ENCODE measurements around the gene NRXN3. TPM values are rescaled to one million over a fixed set of nuclear protein-coding genes. Genes with fewer than 3 reads are reported as not detected.
A peak's percentile ranks its signal among the peaks of the same experiment; 100 is the strongest.

NRXN3 gene
- total and polyA plus RNA-seq, 2 experiments from 2014 or later: 5.7 to 7.1 TPM

GRCh38 chr14:78863143-78863542 is 693.0 kb downstream of the NRXN3 start:
- Histone ChIP-seq H3K27ac (no peak overlapping the region), H3K27me3 (no peaks in the 10 kb centered on the region), H4K20me1 (ENCODE audit: insufficient read depth, poor library complexity, severe bottlenecking) (no peaks in the 10 kb centered on the region), H3K79me2 (no peaks in the 10 kb centered on the region), H3K9me3 (ENCODE audit: low read depth) (no peaks in the 10 kb centered on the region), H3K9me2 (replicated peaks; ENCODE audit: insufficient read depth) (no peaks in the 10 kb centered on the region), H3K4me1 (ENCODE audit: insufficient read depth) (no peaks in the 10 kb centered on the region), H2AFZ (no peak overlapping the region), H3K4me2 (no peak overlapping the region), H3K36me3 (replicated peaks; ENCODE audit: insufficient read depth, low read depth) (no peaks in the 10 kb centered on the region), H3K4me3 (no peak overlapping the region)
- DNase-seq (ENCODE audit: low spot score): peak; percentile 61
- TF ChIP-seq EZH2phosphoT487 (IDR thresholded peaks at IDR 0.05; ENCODE audit: low read depth, severe bottlenecking, unreplicated experiment) (no peak), EZH2 (IDR thresholded peaks at IDR 0.05; ENCODE audit: borderline replicate concordance) (no peak), CTCF (IDR thresholded peaks at IDR 0.05; ENCODE audit: poor library complexity) (no peak)
- WGBS (ENCODE audit: low lambda C conversion rate, missing lambda C conversion rate): 6% methylated on average over 4 of the region's 4 CpGs

- Histone ChIP-seq H3K27me3 (peaks cover 5% of the 10 kb centered on the region), H3K4me3 (no peak overlapping the region), H3K9me3 (ENCODE audit: low read depth) (no peaks in the 10 kb centered on the region), H3K9me2 (replicated peaks; ENCODE audit: insufficient read depth) (no peaks in the 10 kb centered on the region), H3K4me2 (no peak overlapping the region), H3K4me1 (ENCODE audit: insufficient read depth) (no peaks in the 10 kb centered on the region), H3K79me2 (no peaks in the 10 kb centered on the region), H2AFZ (no peak overlapping the region), H4K20me1 (ENCODE audit: insufficient read depth, poor library complexity, severe bottlenecking) (no peaks in the 10 kb centered on the region), H3K36me3 (replicated peaks; ENCODE audit: insufficient read depth, low read depth) (no peaks in the 10 kb centered on the region), H3K27ac (no peak overlapping the region)
- TF ChIP-seq CTCF (IDR thresholded peaks at IDR 0.05; ENCODE audit: poor library complexity): no peak
- TF ChIP-seq EZH2 (IDR thresholded peaks at IDR 0.05; ENCODE audit: borderline replicate concordance): no peak
- no peak for TF ChIP-seq EZH2phosphoT487 (IDR thresholded peaks at IDR 0.05; ENCODE audit: low read depth, severe bottlenecking, unreplicated experiment)
- WGBS (ENCODE audit: low lambda C conversion rate, missing lambda C conversion rate): 91% methylated on average over 1 of the region's 1 CpG
- DNase-seq (ENCODE audit: low spot score): no peak
Observed at GRCh38 chr14:78872837-78873236, 702.7 kb downstream of the NRXN3 start.

GRCh38 chr14:78873581-78873980 is 703.4 kb downstream of the NRXN3 start:
- TF ChIP-seq EZH2phosphoT487 (IDR thresholded peaks at IDR 0.05; ENCODE audit: low read depth, severe bottlenecking, unreplicated experiment) (no peak), EZH2 (IDR thresholded peaks at IDR 0.05; ENCODE audit: borderline replicate concordance) (no peak), CTCF (IDR thresholded peaks at IDR 0.05; ENCODE audit: poor library complexity) (no peak)
- Histone ChIP-seq H2AFZ (no peak overlapping the region), H3K4me1 (ENCODE audit: insufficient read depth) (no peaks in the 10 kb centered on the region), H3K27ac (no peak overlapping the region), H3K9me3 (ENCODE audit: low read depth) (no peaks in the 10 kb centered on the region), H4K20me1 (ENCODE audit: insufficient read depth, poor library complexity, severe bottlenecking) (no peaks in the 10 kb centered on the region), H3K79me2 (no peaks in the 10 kb centered on the region), H3K4me2 (no peak overlapping the region), H3K27me3 (peaks cover 5% of the 10 kb centered on the region), H3K9me2 (replicated peaks; ENCODE audit: insufficient read depth) (no peaks in the 10 kb centered on the region), H3K36me3 (replicated peaks; ENCODE audit: insufficient read depth, low read depth) (no peaks in the 10 kb centered on the region), H3K4me3 (no peak overlapping the region)
- 71% methylated on average over 2 of the region's 2 CpGs for WGBS (ENCODE audit: low lambda C conversion rate, missing lambda C conversion rate)
- DNase-seq (ENCODE audit: low spot score): no peak

- Histone ChIP-seq H3K9me3 (ENCODE audit: low read depth) (no peaks in the 10 kb centered on the region), H3K27ac (no peak overlapping the region), H4K20me1 (ENCODE audit: insufficient read depth, poor library complexity, severe bottlenecking) (no peaks in the 10 kb centered on the region), H3K4me3 (no peak overlapping the region), H3K27me3 (peaks cover 5% of the 10 kb centered on the region), H2AFZ (no peak overlapping the region), H3K79me2 (no peaks in the 10 kb centered on the region), H3K36me3 (replicated peaks; ENCODE audit: insufficient read depth, low read depth) (no peaks in the 10 kb centered on the region), H3K4me1 (ENCODE audit: insufficient read depth) (no peaks in the 10 kb centered on the region), H3K9me2 (replicated peaks; ENCODE audit: insufficient read depth) (no peaks in the 10 kb centered on the region), H3K4me2 (no peak overlapping the region)
- DNase-seq (ENCODE audit: low spot score): no peak
- TF ChIP-seq EZH2phosphoT487 (IDR thresholded peaks at IDR 0.05; ENCODE audit: low read depth, severe bottlenecking, unreplicated experiment): no peak
- no peak for TF ChIP-seq CTCF (IDR thresholded peaks at IDR 0.05; ENCODE audit: poor library complexity)
- no peak for TF ChIP-seq EZH2 (IDR thresholded peaks at IDR 0.05; ENCODE audit: borderline replicate concordance)
- 50% methylated on average over 2 of the region's 2 CpGs for WGBS (ENCODE audit: low lambda C conversion rate, missing lambda C conversion rate)
Observed at GRCh38 chr14:78875049-78875448, 704.9 kb downstream of the NRXN3 start.
